ENCODE measurements around the gene CCDC50.
A peak's percentile ranks its signal among the peaks of the same experiment; 100 is the strongest.

Gene CCDC50

DNA sequence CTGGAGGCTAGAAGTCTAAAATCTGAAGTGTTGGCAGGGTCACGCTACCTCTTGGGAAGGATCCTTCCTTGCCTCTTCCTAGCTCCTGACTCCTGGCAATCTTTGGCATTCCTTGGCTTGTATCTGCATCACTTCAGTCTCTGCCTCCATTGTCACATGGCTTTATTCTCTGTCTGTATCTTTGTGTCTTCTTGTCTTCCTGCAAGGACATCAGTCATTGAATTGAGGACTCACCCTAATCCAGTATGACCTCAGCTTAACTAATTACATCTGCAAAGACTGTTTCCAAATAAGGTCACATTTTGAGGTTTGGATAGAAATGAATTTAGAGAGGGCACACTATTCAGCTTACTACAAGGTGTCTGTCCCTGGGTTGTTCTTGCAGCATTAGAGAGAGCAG, 32.3 kb downstream of the CCDC50 start:
- no peak overlapping the region for H3K4me3 ChIP-seq
- no peaks in the 10 kb centered on the region for H3K9me3 ChIP-seq (replicated peaks in 1 of 11)
- H3K36me3 ChIP-seq: peaks cover 51 to 94% (median 74%) of the 10 kb centered on the region in 11 experiments
- no peak overlapping the region for H3K4me2 ChIP-seq
- no peak overlapping the region for H3K9ac ChIP-seq
- no peaks in the 10 kb centered on the region for H3K27me3 ChIP-seq
- TF ChIP-seq Cebpa-rat (IDR thresholded peaks at IDR 0.05): no peak
- H4K20me1 ChIP-seq: peaks cover 0 to 10% (median 0%) of the 10 kb centered on the region in 11 experiments; a peak in 3 of 22 replicates
- H3K27ac ChIP-seq: no peak overlapping the region
- peaks cover 0 to 3% (median 0%) of the 10 kb centered on the region in 10 experiments; a peak in 1 of 20 replicates for H3K4me1 ChIP-seq

DNA sequence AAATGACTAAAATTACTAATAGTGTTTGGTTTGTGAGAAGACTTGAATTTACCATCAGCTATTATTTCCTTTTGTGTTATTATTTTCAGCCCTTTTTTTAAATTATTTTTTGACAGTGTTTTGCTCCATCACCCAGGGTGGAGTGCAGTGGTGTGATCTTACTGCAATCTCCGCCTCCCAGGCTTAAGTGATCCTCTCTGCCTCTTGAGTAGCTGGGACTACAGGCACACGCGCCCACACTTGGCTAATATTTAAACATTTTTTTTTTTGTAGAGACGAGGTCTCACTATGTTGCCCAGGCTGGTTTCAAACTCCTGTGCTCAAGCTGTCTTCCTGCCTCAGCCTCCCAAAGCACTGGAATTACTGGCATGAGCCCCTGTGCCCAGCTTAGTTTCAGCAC, 32.8 kb downstream of the CCDC50 start:
- Histone ChIP-seq H3K36me3 (peaks cover 51 to 100% (median 72%) of the 10 kb centered on the region in 11 experiments), H3K4me3 (no peak overlapping the region), H3K9ac (no peak overlapping the region), H3K9me3 (replicated peaks in 1 of 11) (no peaks in the 10 kb centered on the region), H4K20me1 (peaks cover 0 to 7% (median 0%) of the 10 kb centered on the region in 11 experiments; a peak in 3 of 22 replicates), H3K27me3 (no peaks in the 10 kb centered on the region), H3K4me1 (0 out of 20 replicates have a peak, but pooled peaks cover 0 to 4% (median 0%) of the 10 kb centered on the region in 10 experiments), H3K4me2 (no peak overlapping the region), H3K27ac (no peak overlapping the region)
- no peak for TF ChIP-seq Cebpa-rat (IDR thresholded peaks at IDR 0.05)

GRCh38 chr3:191362524-191363090, 33.4 kb downstream of the CCDC50 start:
- Histone ChIP-seq H4K20me1 (peaks cover 0 to 3% (median 0%) of the 10 kb centered on the region in 11 experiments; a peak in 1 of 22 replicates), H3K9me3 (replicated peaks in 1 of 11) (no peaks in the 10 kb centered on the region), H3K9ac (no peak overlapping the region), H3K4me3 (no peak overlapping the region), H3K36me3 (peaks cover 47 to 97% (median 71%) of the 10 kb centered on the region in 11 experiments), H3K4me2 (no peak overlapping the region), H3K4me1 (0 out of 20 replicates have a peak, but pooled peaks cover 0 to 4% (median 0%) of the 10 kb centered on the region in 10 experiments), H3K27me3 (no peaks in the 10 kb centered on the region), H3K27ac (no peak overlapping the region)
- no peak for TF ChIP-seq Cebpa-rat (IDR thresholded peaks at IDR 0.05)

GRCh38 chr3:191363221-191363620, 34.0 kb downstream of the CCDC50 start:
- Histone ChIP-seq H3K4me2 (no peak overlapping the region), H3K27me3 (no peaks in the 10 kb centered on the region), H3K9me3 (replicated peaks in 1 of 11) (no peaks in the 10 kb centered on the region), H3K9ac (no peak overlapping the region), H3K27ac (no peak overlapping the region), H4K20me1 (peaks cover 0 to 3% (median 0%) of the 10 kb centered on the region in 11 experiments; a peak in 1 of 22 replicates), H3K4me1 (0 out of 20 replicates have a peak, but pooled peaks cover 0 to 4% (median 0%) of the 10 kb centered on the region in 10 experiments), H3K36me3 (peaks cover 42 to 97% (median 66%) of the 10 kb centered on the region in 11 experiments), H3K4me3 (no peak overlapping the region)
- TF ChIP-seq Cebpa-rat (IDR thresholded peaks at IDR 0.05): no peak

DNA sequence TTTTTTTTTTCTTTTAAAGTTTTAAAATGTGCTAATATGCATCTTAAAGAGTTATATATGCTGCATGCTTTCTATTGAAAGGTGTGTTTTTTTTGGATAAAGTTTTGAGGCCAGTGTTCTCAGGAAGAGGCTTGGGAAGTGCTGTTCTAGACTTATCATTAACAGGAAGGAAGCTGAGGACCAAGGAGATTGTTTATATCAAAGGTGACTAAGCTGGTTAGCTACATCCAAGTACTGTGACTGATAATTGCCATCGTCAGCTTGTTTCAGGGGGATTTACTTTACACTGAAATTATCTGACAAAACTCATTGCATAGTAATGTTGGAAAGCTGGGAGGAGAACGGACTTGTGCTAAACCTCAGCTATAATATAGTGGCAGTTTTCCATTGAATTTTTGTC, 37.5 kb downstream of the CCDC50 start:
- no peak overlapping the region for H3K27ac ChIP-seq
- no peak overlapping the region for H3K4me3 ChIP-seq
- peaks cover 0 to 6% (median 0%) of the 10 kb centered on the region in 10 experiments; a peak in 4 of 20 replicates for H3K4me1 ChIP-seq
- H3K36me3 ChIP-seq: peaks cover 38 to 91% (median 64%) of the 10 kb centered on the region in 11 experiments
- 0 out of 22 replicates have a peak, but pooled peaks cover 0 to 3% (median 0%) of the 10 kb centered on the region in 11 experiments for H4K20me1 ChIP-seq
- H3K27me3 ChIP-seq: no peaks in the 10 kb centered on the region
- H3K9me3 ChIP-seq (replicated peaks in 1 of 11): no peaks in the 10 kb centered on the region
- TF ChIP-seq Cebpa-rat (IDR thresholded peaks at IDR 0.05): no peak
- H3K9ac ChIP-seq: no peak overlapping the region
- H3K4me2 ChIP-seq: no peak overlapping the region

GRCh38 chr3:191368755-191369615, 39.8 kb downstream of the CCDC50 start:
- Histone ChIP-seq H3K4me1 (peaks cover 0 to 13% (median 2%) of the 10 kb centered on the region in 10 experiments; a peak in 7 of 20 replicates), H3K9ac (no peak overlapping the region), H4K20me1 (0 out of 22 replicates have a peak, but pooled peaks cover 0 to 2% (median 0%) of the 10 kb centered on the region in 11 experiments), H3K27me3 (no peaks in the 10 kb centered on the region), H3K27ac (no peak overlapping the region), H3K9me3 (replicated peaks in 1 of 11) (no peaks in the 10 kb centered on the region), H3K36me3 (peaks cover 19 to 83% (median 44%) of the 10 kb centered on the region in 11 experiments; a peak in 21 of 22 replicates), H3K4me2 (no peak overlapping the region), H3K4me3 (no peak overlapping the region)
- TF ChIP-seq Cebpa-rat (IDR thresholded peaks at IDR 0.05): no peak

- Histone ChIP-seq H3K9me3 (replicated peaks in 1 of 11) (no peaks in the 10 kb centered on the region), H3K27me3 (no peaks in the 10 kb centered on the region), H3K4me3 (no peak overlapping the region), H3K4me2 (no peak overlapping the region), H4K20me1 (no peaks in the 10 kb centered on the region), H3K4me1 (peaks cover 0 to 13% (median 2%) of the 10 kb centered on the region in 10 experiments; a peak in 7 of 20 replicates), H3K36me3 (peaks cover 14 to 77% (median 40%) of the 10 kb centered on the region in 11 experiments; a peak in 21 of 22 replicates), H3K27ac (no peak overlapping the region), H3K9ac (no peak overlapping the region)
- TF ChIP-seq Cebpa-rat (IDR thresholded peaks at IDR 0.05): no peak
Measured at GRCh38 chr3:191369616-191370010, 40.4 kb downstream of the CCDC50 start.

GRCh38 chr3:191372122-191372521, 42.9 kb downstream of the CCDC50 start:
- H3K4me2 ChIP-seq: peak overlapping the region in 2 of 11 experiments; percentile 35 to 52; a peak in 2 of 22 replicates
- no peak overlapping the region for H3K9ac ChIP-seq
- no peak overlapping the region for H3K4me3 ChIP-seq
- H3K36me3 ChIP-seq: peaks cover 22 to 80% (median 41%) of the 10 kb centered on the region in 11 experiments; a peak in 20 of 22 replicates
- peaks cover 0 to 19% (median 2%) of the 10 kb centered on the region in 10 experiments; a peak in 7 of 20 replicates for H3K4me1 ChIP-seq
- H3K27ac ChIP-seq: no peak overlapping the region
- H4K20me1 ChIP-seq: no peaks in the 10 kb centered on the region
- no peak for TF ChIP-seq Cebpa-rat (IDR thresholded peaks at IDR 0.05)
- H3K9me3 ChIP-seq (replicated peaks in 1 of 11): no peaks in the 10 kb centered on the region
- H3K27me3 ChIP-seq: no peaks in the 10 kb centered on the region

DNA sequence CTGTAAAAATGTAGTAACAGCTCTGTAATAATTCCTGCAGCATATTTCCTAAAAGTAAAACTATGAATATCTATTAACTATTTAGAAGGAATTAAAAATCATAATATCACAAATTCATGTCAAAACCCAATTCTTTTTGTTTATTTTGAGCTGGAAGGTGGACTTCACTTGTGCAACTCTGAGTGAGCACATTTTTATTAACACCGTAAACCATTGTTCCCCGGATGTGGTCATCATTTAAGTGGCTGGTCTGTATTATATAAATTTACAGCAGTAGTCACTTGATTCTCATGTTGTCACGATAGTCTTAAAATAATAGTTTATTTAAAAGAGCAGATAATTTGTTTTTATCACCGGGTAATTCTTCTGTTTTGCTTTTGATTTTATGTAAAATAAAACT, 44.1 kb downstream of the CCDC50 start:
- H4K20me1 ChIP-seq: no peaks in the 10 kb centered on the region
- no peaks in the 10 kb centered on the region for H3K9me3 ChIP-seq (replicated peaks in 1 of 11)
- peaks cover 0 to 19% (median 2%) of the 10 kb centered on the region in 10 experiments; a peak in 7 of 20 replicates for H3K4me1 ChIP-seq
- TF ChIP-seq Cebpa-rat (IDR thresholded peaks at IDR 0.05): no peak
- peaks cover 22 to 70% (median 38%) of the 10 kb centered on the region in 11 experiments; a peak in 20 of 22 replicates for H3K36me3 ChIP-seq
- no peak overlapping the region for H3K4me2 ChIP-seq
- H3K4me3 ChIP-seq: no peak overlapping the region
- H3K27me3 ChIP-seq: no peaks in the 10 kb centered on the region
- no peak overlapping the region for H3K27ac ChIP-seq
- H3K9ac ChIP-seq: no peak overlapping the region
